VCaP (cell line): Measurements from ENCODE around the gene SEC16A.

Experiments
- H3K27ac ChIP-seq: fragments of 450-650 bp; 2 replicates; pipeline ENCODE4 v1.5.1; 2017
- CTCF ChIP-seq: fragments of 450-650 bp; conservative IDR thresholded peaks from 2 replicates; pipeline ENCODE4 v1.5.1; 2017; ENCODE audit warnings: mild to moderate bottlenecking, moderate library complexity

SEC16A gene

DNA sequence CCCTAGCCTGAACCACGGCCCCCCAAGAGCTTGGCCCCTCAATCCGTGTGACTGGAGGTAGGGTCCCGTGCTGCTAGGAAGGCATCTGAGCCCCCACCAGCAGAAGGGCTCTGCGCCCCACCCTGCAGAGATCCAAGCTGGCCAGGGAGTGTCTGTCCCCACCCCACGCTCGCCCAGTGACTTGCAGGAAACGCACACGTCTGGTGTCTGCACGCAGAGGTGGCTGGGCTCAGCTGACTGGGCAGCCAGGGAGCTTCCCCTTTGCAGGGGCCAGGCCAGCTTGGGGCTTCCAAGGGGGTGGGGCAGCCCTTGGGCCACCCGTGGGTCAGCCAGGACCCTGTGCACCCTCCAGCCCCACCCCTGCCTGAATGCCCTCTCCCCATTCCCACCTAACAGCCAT lies 38.7 kb upstream of the SEC16A start:
- no peak for TF ChIP-seq CTCF
- H3K27ac ChIP-seq: no peak overlapping the region

- TF ChIP-seq CTCF: no peak
- no peak overlapping the region for H3K27ac ChIP-seq
Observed at GRCh38 chr9:136520053-136520540, 37.3 kb upstream of the SEC16A start.

DNA sequence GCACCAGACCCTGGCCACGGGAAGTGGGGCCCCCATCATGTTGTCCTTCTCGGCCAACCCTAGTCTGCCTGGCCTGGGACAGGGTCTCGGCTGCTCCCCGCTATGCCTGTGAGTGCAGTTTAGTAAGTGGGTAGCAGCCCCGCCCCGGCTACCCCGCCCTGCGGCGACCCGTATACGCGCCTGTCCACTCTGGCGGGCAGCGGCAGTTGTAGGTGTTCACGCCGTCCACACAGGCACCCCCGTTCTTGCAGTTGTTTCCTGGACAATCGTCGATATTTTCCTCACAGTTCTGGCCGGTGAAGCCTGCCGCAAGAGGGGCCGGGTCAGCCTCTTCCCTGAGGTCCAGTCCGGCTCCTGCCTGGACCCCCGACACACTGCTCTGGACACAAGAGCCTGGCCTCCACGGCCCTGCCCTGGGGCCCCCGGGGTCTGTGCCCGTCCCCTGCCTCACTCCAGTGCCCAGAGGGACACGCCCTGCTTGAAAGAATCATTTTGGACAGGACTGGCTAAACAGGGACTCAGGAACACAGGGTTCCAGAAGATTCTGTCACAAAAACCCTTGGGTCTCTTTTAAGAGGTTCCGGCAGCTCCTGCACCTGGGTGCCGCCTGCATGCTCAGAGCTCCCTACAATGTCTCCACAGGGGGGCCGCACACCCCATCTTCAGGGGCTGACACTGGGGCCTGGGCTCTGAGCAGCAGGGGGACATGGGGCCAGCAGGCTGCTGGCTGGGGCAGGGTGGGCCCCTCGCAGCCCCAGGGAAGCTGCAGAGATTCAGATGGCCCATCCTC lies 36.6 kb upstream of the SEC16A start:
- no peak overlapping the region for H3K27ac ChIP-seq
- TF ChIP-seq CTCF: no peak

DNA sequence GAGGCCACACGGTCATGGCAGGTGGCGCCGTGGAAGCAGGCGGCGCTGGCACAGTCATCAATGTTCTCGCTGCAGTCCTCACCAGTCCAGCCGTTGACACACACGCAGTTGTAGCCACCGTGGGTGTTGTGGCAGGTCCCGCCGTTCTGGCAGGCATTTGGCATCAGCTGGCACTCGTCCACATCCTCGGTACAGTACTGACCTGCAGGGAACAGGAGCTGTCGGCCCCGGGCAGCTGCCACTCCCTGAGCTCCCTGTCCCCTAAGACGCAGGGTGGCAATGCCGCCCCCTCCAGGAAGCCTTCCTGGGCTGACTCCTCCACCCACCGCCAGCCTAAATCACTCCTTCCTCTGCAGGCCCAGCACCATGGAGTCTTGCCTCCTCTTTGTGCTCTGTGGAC lies 35.8 kb upstream of the SEC16A start:
- no peak overlapping the region for H3K27ac ChIP-seq
- TF ChIP-seq CTCF: no peak

DNA sequence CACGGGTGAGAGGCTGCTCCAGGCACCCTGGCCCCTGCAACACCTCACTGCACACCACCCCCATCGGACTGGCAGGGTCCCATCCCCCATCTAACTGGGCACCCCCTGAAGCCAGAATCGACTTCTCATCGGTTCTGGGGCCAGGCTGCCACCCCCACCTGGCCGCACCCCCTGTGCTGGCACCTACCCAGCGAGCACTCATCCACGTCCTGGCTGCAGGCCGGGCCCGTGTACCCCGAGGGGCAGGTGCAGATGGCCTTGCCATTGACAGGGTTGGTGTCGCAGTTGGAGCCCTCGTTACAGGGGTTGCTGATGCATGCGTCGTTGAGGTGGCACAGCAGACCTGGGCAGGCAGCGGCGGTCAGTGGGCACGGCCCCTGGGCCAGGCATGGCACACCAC lies 35.1 kb upstream of the SEC16A start:
- H3K27ac ChIP-seq: no peak overlapping the region
- no peak for TF ChIP-seq CTCF

- no peak overlapping the region for H3K27ac ChIP-seq
- no peak for TF ChIP-seq CTCF
Observed at GRCh38 chr9:136517012-136517743, 34.3 kb upstream of the SEC16A start.

DNA sequence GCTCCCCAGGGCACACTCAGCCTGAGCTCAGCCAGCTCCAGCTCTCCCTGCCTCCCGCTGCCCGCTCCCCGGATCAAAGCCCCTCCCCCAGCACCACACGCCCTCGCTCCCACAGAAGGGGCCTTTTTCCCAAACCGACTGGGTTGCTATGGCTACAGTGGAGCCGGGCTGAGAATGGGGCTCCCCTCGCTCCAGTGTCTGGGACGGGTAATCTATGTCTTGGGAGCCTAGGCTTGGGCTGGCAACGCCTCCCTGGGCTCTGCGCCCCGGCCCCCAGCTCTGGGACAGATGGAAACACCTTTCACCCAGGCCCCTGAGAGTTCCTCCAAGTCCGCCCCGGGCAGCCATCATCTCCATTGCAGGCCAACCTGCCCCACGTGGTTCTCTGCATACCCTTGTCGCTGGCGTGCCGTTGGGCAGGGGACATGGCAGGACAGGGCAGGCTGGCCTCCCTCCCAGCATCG lies 33.4 kb upstream of the SEC16A start:
- no peak overlapping the region for H3K27ac ChIP-seq
- TF ChIP-seq CTCF: no peak
